Uterus (tissue), 4 donors: ENCODE measurements around the gene PKNOX2. TPM values are rescaled to one million over a fixed set of nuclear protein-coding genes. Genes with fewer than 3 reads are reported as not detected.
A peak's percentile ranks its signal among the peaks of the same experiment; 100 is the strongest.

Source experiments
- DNase-seq, 2 donors: peaks; one replicate each; pipeline ENCODE4 v3.0.0-alpha.2; 2019 to 2020
- H3K27ac ChIP-seq, 2 donors: fragments of 200-600 bp; sonication (generic); 1 replicate in 1 of 2; 2 replicates in 1 of 2; pipeline ENCODE4 v1.5.1; 2016 to 2018
- H3K27me3 ChIP-seq, 2 donors: fragments of 200-600 bp; sonication (generic); one replicate each; pipeline ENCODE4 v1.5.1; 2018 to 2019; ENCODE audit warnings: control low read depth in 1 of 2
- H3K36me3 ChIP-seq, 2 donors: fragments of 200-600 bp; sonication (generic); one replicate each; pipeline ENCODE4 v1.5.1; 2019; ENCODE audit warnings: control low read depth in 1 of 2
- H3K4me1 ChIP-seq, 2 donors: fragments of 200-600 bp; sonication (generic); one replicate each; pipeline ENCODE4 v1.5.1; 2018 to 2019; ENCODE audit warnings: control low read depth in 1 of 2
- H3K4me3 ChIP-seq, 2 donors: fragments of 200-600 bp; sonication (generic); 1 replicate in 1 of 2; 2 replicates in 1 of 2; pipeline ENCODE4 v1.5.1; 2018 to 2019; ENCODE audit warnings: mild to moderate bottlenecking in 1 of 2
- H3K9me3 ChIP-seq, 2 donors: fragments of 200-600 bp; sonication (generic); one replicate each; pipeline ENCODE4 v1.5.1; 2019; ENCODE audit warnings: control low read depth in 1 of 2
- POLR2A ChIP-seq, 2 donors: fragments of 450-650 bp; IDR thresholded peaks; one replicate each; pipeline ENCODE4 v1.6.1; 2016; ENCODE audit warnings: antibody characterized with exemption in 2 of 2, mild to moderate bottlenecking in 1 of 2, moderate library complexity in 1 of 2
- intact Hi-C: fragments of 100-400 bp; cut with DNase I; formaldehyde crosslinking; loops from one replicate; pipeline ENCODE4 v1.15.1; 2023; ENCODE audit warnings: low total_unique reads
- total RNA-seq, 4 donors: library from RNA; depleted of rRNA in 3 of 4; stranded (reverse); fragments of >200 nt in 3 of 4; gene quantifications; one replicate each; pipeline versions ENCODE4 v1.1.0 to v1.2.4, GENCODE V29; 2014 to 2023
- TF ChIP-seq, protein P1 (sequence below), 4 experiments: fragments of 200-600 bp in 2 of 4; fragments of 450-650 bp in 2 of 4; sonication (generic) in 2 of 4; IDR thresholded peaks; one replicate each; pipeline ENCODE4 v1.5.1; 2016 to 2019; ENCODE audit warnings: antibody characterized with exemption in 4 of 4, mild to moderate bottlenecking in 2 of 4, moderate library complexity in 1 of 4
- donor health status: DM: yes; HTN: yes; CAD: no.

PKNOX2 gene
- total RNA-seq, 4 donors from 2014 or later = 0.29 to 22.7 (median 3.3) TPM

DNA sequence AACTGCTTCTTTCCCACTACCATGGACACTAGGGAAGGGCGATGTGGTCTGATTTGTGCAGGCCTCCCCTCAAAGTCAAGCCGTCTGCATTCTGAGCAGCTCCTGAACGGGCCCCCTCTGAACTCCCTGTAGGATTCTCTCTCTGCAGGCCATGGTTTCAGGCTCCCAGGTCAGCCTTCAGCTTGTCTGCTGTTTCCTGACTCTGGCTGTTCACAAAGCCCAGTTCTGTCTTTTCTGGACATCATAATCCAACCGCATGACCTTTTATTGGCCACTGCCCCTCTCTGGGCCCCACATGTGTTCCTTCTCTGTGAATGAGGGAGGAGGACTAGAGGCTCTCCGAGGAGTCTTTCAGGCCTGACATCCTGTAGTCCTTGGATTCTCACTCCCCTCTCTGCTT lies 170.6 kb downstream of the PKNOX2 start:
- Histone ChIP-seq H3K27me3 (no peaks in the 10 kb centered on the region), H3K9me3 (no peaks in the 10 kb centered on the region), H3K36me3 (no peaks in the 10 kb centered on the region), H3K4me1 (peaks cover 0 to 10% of the 10 kb centered on the region in 2 donors), H3K27ac (no peak overlapping the region), H3K4me3 (no peak overlapping the region)
- intact Hi-C loops = no loop called here
- TF ChIP-seq POLR2A (IDR thresholded peaks at IDR 0.05) = no peak
- TF ChIP-seq, protein P1, sequence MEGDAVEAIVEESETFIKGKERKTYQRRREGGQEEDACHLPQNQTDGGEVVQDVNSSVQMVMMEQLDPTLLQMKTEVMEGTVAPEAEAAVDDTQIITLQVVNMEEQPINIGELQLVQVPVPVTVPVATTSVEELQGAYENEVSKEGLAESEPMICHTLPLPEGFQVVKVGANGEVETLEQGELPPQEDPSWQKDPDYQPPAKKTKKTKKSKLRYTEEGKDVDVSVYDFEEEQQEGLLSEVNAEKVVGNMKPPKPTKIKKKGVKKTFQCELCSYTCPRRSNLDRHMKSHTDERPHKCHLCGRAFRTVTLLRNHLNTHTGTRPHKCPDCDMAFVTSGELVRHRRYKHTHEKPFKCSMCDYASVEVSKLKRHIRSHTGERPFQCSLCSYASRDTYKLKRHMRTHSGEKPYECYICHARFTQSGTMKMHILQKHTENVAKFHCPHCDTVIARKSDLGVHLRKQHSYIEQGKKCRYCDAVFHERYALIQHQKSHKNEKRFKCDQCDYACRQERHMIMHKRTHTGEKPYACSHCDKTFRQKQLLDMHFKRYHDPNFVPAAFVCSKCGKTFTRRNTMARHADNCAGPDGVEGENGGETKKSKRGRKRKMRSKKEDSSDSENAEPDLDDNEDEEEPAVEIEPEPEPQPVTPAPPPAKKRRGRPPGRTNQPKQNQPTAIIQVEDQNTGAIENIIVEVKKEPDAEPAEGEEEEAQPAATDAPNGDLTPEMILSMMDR (IDR thresholded peaks at IDR 0.05) = no peak
- peak in 1 of 2 donors; percentile 38 for DNase-seq

DNA sequence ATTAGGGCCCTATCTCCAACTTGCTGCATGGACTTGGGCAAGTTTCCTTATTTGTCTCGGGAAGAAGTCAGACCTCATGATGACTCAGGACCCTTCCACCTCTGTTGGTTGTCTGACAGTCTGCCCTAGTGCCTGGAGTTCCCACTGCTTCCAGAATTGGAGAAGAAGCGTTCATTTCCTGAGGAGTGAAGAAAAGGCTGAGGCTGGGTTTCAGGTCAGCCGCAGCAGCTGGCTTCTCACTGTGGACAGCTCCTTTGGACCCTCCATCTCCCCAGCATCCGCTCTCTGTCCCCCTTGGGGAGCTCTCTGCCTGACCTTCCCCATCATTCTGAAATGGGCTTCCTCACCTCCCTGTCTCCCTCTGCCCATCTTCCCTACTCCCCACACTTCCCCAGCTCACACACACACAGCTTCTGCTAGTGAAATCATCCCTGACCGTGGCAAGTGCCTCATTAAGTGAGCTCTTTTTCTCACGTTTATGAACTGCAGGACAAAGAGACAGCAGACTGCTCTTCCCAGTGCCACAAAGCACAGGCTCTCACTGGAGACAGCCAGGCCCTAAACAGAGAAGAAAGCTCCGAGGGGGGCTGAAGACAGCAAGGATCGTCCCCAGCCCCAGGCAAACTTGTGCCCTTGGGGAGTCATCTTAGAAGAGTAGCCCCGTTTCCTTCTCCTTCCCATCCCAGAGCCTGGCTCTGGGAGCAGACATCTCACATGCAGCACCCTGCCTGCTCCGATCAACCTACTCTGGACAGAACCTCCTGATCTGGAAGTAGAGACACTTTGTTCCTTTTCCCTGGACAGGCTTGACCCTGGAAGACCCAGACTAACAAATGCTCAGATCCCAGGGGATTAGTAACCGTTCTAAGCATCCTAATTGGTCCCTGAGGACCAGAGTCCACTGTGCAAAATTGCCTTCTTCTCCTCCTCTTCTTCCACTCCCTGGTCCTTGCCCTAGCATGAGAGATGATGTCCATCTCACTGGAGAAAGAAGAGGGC lies 173.6 kb downstream of the PKNOX2 start:
- peak overlapping the region; percentile 28 to 70 for H3K27ac ChIP-seq
- no peaks in the 10 kb centered on the region for H3K36me3 ChIP-seq
- no peaks in the 10 kb centered on the region for H3K27me3 ChIP-seq
- peaks cover 0 to 10% of the 10 kb centered on the region in 2 donors for H3K4me1 ChIP-seq
- no peak for TF ChIP-seq POLR2A (IDR thresholded peaks at IDR 0.05)
- TF ChIP-seq, protein P1 (IDR thresholded peaks at IDR 0.05) = no peak
- H3K9me3 ChIP-seq = no peaks in the 10 kb centered on the region
- peak in 1 of 2 donors; percentile 21 for DNase-seq
- intact Hi-C loops = no loop called here
- H3K4me3 ChIP-seq = no peak overlapping the region

DNA sequence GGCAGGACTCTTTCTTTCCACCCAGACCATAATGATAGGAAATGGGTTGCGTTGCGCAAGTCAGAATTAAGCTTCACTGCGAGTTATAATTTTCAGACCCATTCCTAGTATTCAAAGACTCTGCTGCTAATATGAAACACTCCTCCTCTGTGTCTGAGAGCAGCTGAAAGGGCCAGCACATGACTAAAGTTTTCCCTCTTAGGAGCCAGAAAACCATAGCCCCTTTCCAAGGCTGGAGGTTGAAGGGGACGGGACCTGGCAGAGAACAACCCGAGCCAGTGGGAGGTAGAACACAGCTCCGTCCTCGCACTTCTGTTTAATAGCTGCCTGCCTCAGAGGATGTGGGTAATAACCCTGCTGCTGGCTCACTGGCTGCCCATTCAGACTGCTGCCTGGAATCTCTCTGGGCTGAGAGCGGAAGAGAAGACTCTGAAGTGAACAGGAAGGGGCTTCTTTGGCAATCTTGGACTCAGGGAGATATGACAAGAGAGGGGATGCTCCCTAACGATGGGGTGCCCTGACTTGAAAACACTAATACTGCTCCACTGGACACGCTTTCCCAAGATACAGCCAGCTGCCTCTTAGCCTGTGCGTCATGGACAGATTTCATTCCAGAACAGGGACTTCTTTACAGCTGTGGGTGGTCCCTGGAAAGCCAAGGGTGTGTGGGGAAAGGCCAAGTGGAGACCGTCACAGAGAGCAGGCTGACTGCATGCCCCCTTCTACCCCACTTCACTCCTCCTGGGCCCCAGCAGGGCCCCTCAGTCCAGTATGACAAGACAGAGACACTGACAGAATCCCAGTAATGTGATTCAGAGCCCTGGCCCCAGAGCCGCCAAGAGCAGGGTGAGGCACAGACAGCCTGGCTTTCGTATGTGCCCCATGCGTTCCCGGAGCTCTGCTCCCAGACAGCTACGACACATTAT lies 174.6 kb downstream of the PKNOX2 start:
- no peaks in the 10 kb centered on the region for H3K27me3 ChIP-seq
- intact Hi-C loops = no loop called here
- peak; percentile 77 to 80 for DNase-seq
- H3K27ac ChIP-seq = peak overlapping the region; percentile 28 to 70
- no peaks in the 10 kb centered on the region for H3K36me3 ChIP-seq
- no peaks in the 10 kb centered on the region for H3K9me3 ChIP-seq
- TF ChIP-seq POLR2A (IDR thresholded peaks at IDR 0.05) = no peak
- TF ChIP-seq, protein P1 (IDR thresholded peaks at IDR 0.05) = no peak
- H3K4me1 ChIP-seq = peaks cover 0 to 10% of the 10 kb centered on the region in 2 donors
- no peak overlapping the region for H3K4me3 ChIP-seq

DNA sequence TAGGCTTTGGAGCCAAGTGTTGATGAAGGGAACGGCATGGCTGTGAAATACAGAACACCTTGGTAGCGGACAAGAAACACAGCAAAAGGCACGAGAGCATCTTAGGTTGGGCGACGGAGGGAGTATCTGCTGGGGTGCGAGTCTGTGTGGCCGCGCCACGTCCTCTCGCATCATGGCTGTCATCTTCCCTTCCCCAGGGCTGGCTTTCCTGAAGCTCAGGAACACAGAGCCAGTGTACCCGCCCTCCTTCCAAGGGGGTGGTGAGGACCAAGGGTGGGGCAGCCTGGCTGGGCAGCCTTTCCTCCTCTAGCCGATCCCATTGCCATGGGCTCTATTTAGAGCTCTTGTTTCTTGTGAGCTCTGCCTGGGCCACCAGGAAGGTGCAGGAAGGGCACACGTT lies 177.1 kb downstream of the PKNOX2 start:
- intact Hi-C loops = no loop called here
- no peaks in the 10 kb centered on the region for H3K9me3 ChIP-seq
- no peak overlapping the region for H3K27ac ChIP-seq
- TF ChIP-seq POLR2A (IDR thresholded peaks at IDR 0.05) = no peak
- TF ChIP-seq, protein P1 (IDR thresholded peaks at IDR 0.05) = no peak
- no peaks in the 10 kb centered on the region for H3K36me3 ChIP-seq
- H3K4me3 ChIP-seq = no peak overlapping the region
- no peaks in the 10 kb centered on the region for H3K27me3 ChIP-seq
- peaks cover 7 to 19% of the 10 kb centered on the region in 2 donors for H3K4me1 ChIP-seq
- peak in 1 of 2 donors; percentile 8 for DNase-seq
